SK-N-SH (cell line): ENCODE measurements around the gene TUBB3.

ENCODE experiments used
- ELF1 ChIP-seq: IDR thresholded peaks from 2 replicates; pipeline ENCODE4 v1.4.0; 2012
- EZH2phosphoT487 ChIP-seq: fragments of 200-600 bp; sonication (generic); IDR thresholded peaks from 2 replicates; pipeline ENCODE4 v1.6.1; 2017; ENCODE audit warnings: low read depth, mixed run types, mild to moderate bottlenecking, antibody characterized with exemption, moderate library complexity, borderline replicate concordance
- GABPA ChIP-seq: IDR thresholded peaks from 2 replicates; pipeline ENCODE4 v1.4.0; 2012; ENCODE audit warnings: low read depth, mild to moderate bottlenecking
- JUND ChIP-seq: IDR thresholded peaks from 2 replicates; pipeline ENCODE4 v1.4.0; 2012
- RCOR1 ChIP-seq: fragments of 150-350 bp; IDR thresholded peaks from 2 replicates; pipeline ENCODE4 v1.6.1; 2017; ENCODE audit warnings: antibody characterized with exemption, low read length
- RFX5 ChIP-seq: IDR thresholded peaks from 2 replicates; pipeline ENCODE4 v1.6.1; 2012; ENCODE audit warnings: mild to moderate bottlenecking, improper control_type of control experiment, low read length
- SIN3A ChIP-seq: IDR thresholded peaks from 2 replicates; pipeline ENCODE4 v1.6.1; 2012; ENCODE audit warnings: low read depth, mild to moderate bottlenecking, low read length, moderate library complexity, borderline replicate concordance
- YY1 ChIP-seq: IDR thresholded peaks from 2 replicates; pipeline ENCODE4 v1.4.0; 2012; ENCODE audit warnings: low read depth, mild to moderate bottlenecking
- TF ChIP-seq, protein P1 (sequence below): fragments of 200-600 bp; sonication (generic); IDR thresholded peaks from 2 replicates; pipeline ENCODE4 v1.6.1; 2017; ENCODE audit warnings: antibody characterized with exemption, mild to moderate bottlenecking, moderate library complexity
- TF ChIP-seq, protein P2 (sequence below): fragments of 150-350 bp; IDR thresholded peaks from 2 replicates; pipeline ENCODE4 v1.6.1; 2017; ENCODE audit warnings: antibody characterized with exemption, low read length, low read depth, borderline replicate concordance

DNA sequence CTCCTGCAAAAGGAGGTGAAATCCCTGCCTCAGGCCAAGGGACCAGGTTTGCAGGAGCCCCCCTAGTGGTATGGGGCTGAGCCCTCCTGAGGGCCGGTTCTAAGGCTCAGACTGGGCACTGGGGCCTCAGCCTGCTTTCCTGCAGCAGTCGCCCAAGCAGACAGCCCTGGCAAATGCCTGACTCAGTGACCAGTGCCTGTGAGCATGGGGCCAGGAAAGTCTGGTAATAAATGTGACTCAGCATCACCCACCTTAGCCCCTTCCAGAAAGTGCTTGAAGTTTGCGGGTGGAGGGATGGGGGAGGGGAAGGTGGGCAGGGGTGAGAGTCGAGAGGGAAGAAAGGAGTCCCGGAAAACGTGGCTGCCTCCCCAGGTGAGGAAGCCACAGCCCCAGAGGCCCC is 2.4 kb upstream of the TUBB3 start:
- TF ChIP-seq, protein P1, sequence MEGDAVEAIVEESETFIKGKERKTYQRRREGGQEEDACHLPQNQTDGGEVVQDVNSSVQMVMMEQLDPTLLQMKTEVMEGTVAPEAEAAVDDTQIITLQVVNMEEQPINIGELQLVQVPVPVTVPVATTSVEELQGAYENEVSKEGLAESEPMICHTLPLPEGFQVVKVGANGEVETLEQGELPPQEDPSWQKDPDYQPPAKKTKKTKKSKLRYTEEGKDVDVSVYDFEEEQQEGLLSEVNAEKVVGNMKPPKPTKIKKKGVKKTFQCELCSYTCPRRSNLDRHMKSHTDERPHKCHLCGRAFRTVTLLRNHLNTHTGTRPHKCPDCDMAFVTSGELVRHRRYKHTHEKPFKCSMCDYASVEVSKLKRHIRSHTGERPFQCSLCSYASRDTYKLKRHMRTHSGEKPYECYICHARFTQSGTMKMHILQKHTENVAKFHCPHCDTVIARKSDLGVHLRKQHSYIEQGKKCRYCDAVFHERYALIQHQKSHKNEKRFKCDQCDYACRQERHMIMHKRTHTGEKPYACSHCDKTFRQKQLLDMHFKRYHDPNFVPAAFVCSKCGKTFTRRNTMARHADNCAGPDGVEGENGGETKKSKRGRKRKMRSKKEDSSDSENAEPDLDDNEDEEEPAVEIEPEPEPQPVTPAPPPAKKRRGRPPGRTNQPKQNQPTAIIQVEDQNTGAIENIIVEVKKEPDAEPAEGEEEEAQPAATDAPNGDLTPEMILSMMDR: no peak
- TF ChIP-seq, protein P2, sequence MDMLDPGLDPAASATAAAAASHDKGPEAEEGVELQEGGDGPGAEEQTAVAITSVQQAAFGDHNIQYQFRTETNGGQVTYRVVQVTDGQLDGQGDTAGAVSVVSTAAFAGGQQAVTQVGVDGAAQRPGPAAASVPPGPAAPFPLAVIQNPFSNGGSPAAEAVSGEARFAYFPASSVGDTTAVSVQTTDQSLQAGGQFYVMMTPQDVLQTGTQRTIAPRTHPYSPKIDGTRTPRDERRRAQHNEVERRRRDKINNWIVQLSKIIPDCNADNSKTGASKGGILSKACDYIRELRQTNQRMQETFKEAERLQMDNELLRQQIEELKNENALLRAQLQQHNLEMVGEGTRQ: no peak
- TF ChIP-seq GABPA: no peak
- TF ChIP-seq YY1: no peak
- no peak for TF ChIP-seq JUND
- no peak for TF ChIP-seq SIN3A
- TF ChIP-seq RCOR1: no peak
- TF ChIP-seq EZH2phosphoT487: no peak
- TF ChIP-seq ELF1: no peak
- TF ChIP-seq RFX5: no peak
